ENCODE results near the gene CYP26A1. TPM values are rescaled to one million over a fixed set of nuclear protein-coding genes. Genes with fewer than 3 reads are reported as not detected.

Gene CYP26A1
- total and polyA plus RNA-seq, 2 donors (not counting 1 experiment from before 2014, with no cell fraction given), result under 0.01 TPM; not detected in 1

- no peak overlapping the region for H3K27ac ChIP-seq (ENCODE audit: insufficient read depth, low read length)
- H3K27me3 ChIP-seq (ENCODE audit: control insufficient read depth, insufficient read depth, low read length), result peaks cover 4% of the 10 kb centered on the region
- H3K9me3 ChIP-seq (ENCODE audit: control insufficient read depth, insufficient read depth, low read depth, low read length), result no peaks in the 10 kb centered on the region
- H3K4me1 ChIP-seq (ENCODE audit: control insufficient read depth, extremely low read depth, insufficient read depth, low read length), result no peaks in the 10 kb centered on the region
- H3K9ac ChIP-seq (ENCODE audit: insufficient read depth, low read length), result no peak overlapping the region
- TF ChIP-seq EZH2 (IDR thresholded peaks at IDR 0.05; ENCODE audit: low read length, missing control alignments), result no peak
- TF ChIP-seq CTCF (conservative IDR thresholded peaks at IDR 0.05 in 1 of 2, IDR thresholded peaks at IDR 0.05 in 1 of 2; ENCODE audit: low read depth in 1 of 2, low read length in 2 of 2), result no peak
- no peak for DNase-seq (ENCODE audit: low read depth in 2 of 2)
- no peaks in the 10 kb centered on the region for H3K79me2 ChIP-seq (ENCODE audit: control insufficient read depth, insufficient read depth, low read length)
- no peaks in the 10 kb centered on the region for H3K36me3 ChIP-seq (ENCODE audit: control insufficient read depth, insufficient read depth, low read length)
- no peaks in the 10 kb centered on the region for H4K20me1 ChIP-seq (ENCODE audit: control insufficient read depth, extremely low read depth, insufficient read depth, low read length)
- H3K4me2 ChIP-seq (ENCODE audit: extremely low read depth, insufficient read depth, low read length), result no peak overlapping the region
- H3K4me3 ChIP-seq (replicated peaks in 1 of 4; ENCODE audit: control extremely low read depth in 1 of 4, insufficient read depth in 1 of 4, low read depth in 3 of 4, low read length in 4 of 4), result no peak overlapping the region
- H2AFZ ChIP-seq (ENCODE audit: low read length), result no peak overlapping the region
Observed at GRCh38 chr10:93123766-93124165, 50.1 kb downstream of the CYP26A1 start.

DNA sequence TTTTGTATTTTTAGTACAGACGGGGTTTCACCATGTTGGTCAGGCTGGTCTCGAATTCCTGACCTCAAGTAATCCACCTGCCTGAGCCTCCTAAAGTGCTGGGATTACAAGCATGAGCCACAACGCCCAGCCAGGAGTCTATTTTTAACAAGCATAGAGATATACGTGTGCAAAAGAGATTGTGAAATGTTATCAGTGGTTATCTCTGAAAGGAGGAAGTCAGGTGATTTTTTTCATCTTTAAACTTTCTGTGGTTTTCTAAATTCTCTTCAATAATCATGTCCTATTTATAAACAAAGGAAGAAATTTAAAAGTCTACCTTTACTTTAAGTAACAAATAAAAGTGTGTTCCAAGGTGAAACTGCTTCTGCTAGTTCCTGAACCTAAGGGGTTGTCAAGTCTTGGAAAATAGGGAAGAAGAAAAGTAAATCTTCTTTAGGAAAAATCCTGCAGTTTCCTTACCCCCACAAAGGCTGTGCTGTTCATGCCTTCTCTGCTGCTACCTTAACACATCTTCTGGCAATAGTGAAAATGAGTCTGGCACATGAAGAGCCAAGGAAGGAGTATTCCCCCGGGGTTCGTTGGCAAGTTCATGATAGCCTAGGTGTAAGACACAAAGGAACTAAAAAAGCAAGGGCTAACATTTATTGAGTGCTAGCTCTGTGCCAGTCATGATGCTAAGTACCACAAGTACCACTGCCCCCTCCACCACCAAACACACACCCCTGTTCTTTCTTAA is 51.1 kb downstream of the CYP26A1 start:
- Histone ChIP-seq H3K79me2 (ENCODE audit: control insufficient read depth, insufficient read depth, low read length) (no peaks in the 10 kb centered on the region), H4K20me1 (ENCODE audit: control insufficient read depth, extremely low read depth, insufficient read depth, low read length) (no peaks in the 10 kb centered on the region), H3K4me1 (ENCODE audit: control insufficient read depth, extremely low read depth, insufficient read depth, low read length) (no peaks in the 10 kb centered on the region), H3K27me3 (ENCODE audit: control insufficient read depth, insufficient read depth, low read length) (peaks cover 4% of the 10 kb centered on the region), H3K9ac (ENCODE audit: insufficient read depth, low read length) (no peak overlapping the region), H3K4me2 (ENCODE audit: extremely low read depth, insufficient read depth, low read length) (no peak overlapping the region), H3K9me3 (ENCODE audit: control insufficient read depth, insufficient read depth, low read depth, low read length) (no peaks in the 10 kb centered on the region), H3K4me3 (replicated peaks in 1 of 4; ENCODE audit: control extremely low read depth in 1 of 4, insufficient read depth in 1 of 4, low read depth in 3 of 4, low read length in 4 of 4) (no peak overlapping the region), H2AFZ (ENCODE audit: low read length) (no peak overlapping the region), H3K27ac (ENCODE audit: insufficient read depth, low read length) (no peak overlapping the region), H3K36me3 (ENCODE audit: control insufficient read depth, insufficient read depth, low read length) (no peaks in the 10 kb centered on the region)
- no peak for DNase-seq (ENCODE audit: low read depth in 2 of 2)
- no peak for TF ChIP-seq EZH2 (IDR thresholded peaks at IDR 0.05; ENCODE audit: low read length, missing control alignments)
- TF ChIP-seq CTCF (conservative IDR thresholded peaks at IDR 0.05 in 1 of 2, IDR thresholded peaks at IDR 0.05 in 1 of 2; ENCODE audit: low read depth in 1 of 2, low read length in 2 of 2), result no peak

- peaks cover 5% of the 10 kb centered on the region for H3K27me3 ChIP-seq (ENCODE audit: control insufficient read depth, insufficient read depth, low read length)
- no peak overlapping the region for H3K4me3 ChIP-seq (replicated peaks in 1 of 4; ENCODE audit: control extremely low read depth in 1 of 4, insufficient read depth in 1 of 4, low read depth in 3 of 4, low read length in 4 of 4)
- no peaks in the 10 kb centered on the region for H3K36me3 ChIP-seq (ENCODE audit: control insufficient read depth, insufficient read depth, low read length)
- H3K9me3 ChIP-seq (ENCODE audit: control insufficient read depth, insufficient read depth, low read depth, low read length), result no peaks in the 10 kb centered on the region
- no peak for DNase-seq (ENCODE audit: low read depth in 2 of 2)
- no peak overlapping the region for H2AFZ ChIP-seq (ENCODE audit: low read length)
- H3K9ac ChIP-seq (ENCODE audit: insufficient read depth, low read length), result no peak overlapping the region
- no peaks in the 10 kb centered on the region for H4K20me1 ChIP-seq (ENCODE audit: control insufficient read depth, extremely low read depth, insufficient read depth, low read length)
- H3K27ac ChIP-seq (ENCODE audit: insufficient read depth, low read length), result no peak overlapping the region
- TF ChIP-seq EZH2 (IDR thresholded peaks at IDR 0.05; ENCODE audit: low read length, missing control alignments), result no peak
- H3K4me2 ChIP-seq (ENCODE audit: extremely low read depth, insufficient read depth, low read length), result no peak overlapping the region
- H3K79me2 ChIP-seq (ENCODE audit: control insufficient read depth, insufficient read depth, low read length), result no peaks in the 10 kb centered on the region
- H3K4me1 ChIP-seq (ENCODE audit: control insufficient read depth, extremely low read depth, insufficient read depth, low read length), result no peaks in the 10 kb centered on the region
Observed at GRCh38 chr10:93125966-93126365, 52.3 kb downstream of the CYP26A1 start.

All from fibroblast of lung (primary cell).